Stimulated activated CD8-positive, alpha-beta memory T cell treated with anti-CD3 and anti-CD28 coated beads, Interleukin-2, amount 100 ng/mL, for 1 hour (primary cell): ENCODE data around the gene LHB.

Experiments used
- DNase-seq, 2 donors: peaks; one replicate each; pipeline ENCODE4 v3.0.0-alpha.2; 2020; ENCODE audit warnings: low read depth in 2 of 2

Gene LHB

DNA sequence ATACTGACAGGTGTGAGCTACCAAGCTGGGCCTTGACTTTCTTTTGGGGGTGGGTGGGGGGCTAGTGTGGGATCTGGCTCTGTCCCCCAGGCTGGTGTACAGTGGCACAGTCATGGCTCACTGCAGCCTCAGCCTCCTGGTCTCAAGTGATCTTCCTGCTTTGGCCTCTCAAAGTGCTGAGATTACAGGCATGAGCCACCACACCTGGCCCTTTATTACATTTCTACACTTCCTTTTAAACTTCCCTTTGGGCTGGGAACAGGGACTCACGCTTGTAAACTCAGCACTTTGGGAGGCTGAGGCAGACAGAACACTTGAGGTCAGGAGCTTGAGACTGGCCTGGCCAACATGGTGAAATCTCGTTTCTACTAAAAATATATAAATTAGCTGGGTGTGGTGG, 39.8 kb downstream of the LHB start:
- DNase-seq = no peak

DNA sequence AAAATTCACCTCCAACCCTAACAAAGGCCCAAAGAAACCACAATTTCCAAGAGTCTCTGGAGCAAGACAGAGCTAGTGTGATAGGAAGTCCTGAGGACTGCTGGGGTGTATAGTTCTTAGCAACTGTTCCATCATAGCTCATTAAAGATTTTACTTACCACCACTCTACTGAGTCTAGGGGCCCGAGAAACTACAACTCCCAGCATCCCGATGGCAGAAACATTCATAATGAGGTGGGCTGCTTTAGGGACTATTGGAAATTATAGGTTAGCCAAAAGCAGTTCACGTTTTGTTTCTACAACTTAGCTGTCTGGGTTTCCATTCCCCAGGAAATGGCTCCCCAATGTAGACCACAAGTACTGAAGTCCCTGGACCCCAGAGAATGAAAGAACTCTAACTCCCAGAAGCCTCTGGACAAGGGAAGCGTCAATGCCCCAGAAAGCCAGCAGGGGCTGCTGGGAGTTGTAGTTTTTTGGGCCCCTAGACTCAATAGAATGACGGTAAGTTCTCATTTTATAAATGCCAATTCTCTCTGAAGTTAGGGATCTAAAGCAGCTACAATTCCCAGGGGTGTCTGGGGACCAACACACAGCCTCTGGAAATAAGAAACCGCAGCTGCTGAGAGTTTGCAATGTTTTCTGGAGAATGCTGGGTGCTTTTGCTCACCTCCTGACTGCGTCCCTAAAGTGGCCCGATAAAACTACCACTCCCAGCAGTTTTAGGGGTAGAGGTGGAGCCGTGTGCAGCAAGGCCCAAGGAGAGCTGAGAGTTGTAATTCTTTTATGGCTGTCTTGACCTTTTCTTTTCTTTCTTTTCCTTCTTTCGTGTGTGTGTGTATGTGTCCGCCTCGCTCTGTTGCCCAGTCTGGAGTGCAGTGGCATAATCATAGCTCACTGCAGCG, 40.7 kb downstream of the LHB start:
- no peak for DNase-seq

DNA sequence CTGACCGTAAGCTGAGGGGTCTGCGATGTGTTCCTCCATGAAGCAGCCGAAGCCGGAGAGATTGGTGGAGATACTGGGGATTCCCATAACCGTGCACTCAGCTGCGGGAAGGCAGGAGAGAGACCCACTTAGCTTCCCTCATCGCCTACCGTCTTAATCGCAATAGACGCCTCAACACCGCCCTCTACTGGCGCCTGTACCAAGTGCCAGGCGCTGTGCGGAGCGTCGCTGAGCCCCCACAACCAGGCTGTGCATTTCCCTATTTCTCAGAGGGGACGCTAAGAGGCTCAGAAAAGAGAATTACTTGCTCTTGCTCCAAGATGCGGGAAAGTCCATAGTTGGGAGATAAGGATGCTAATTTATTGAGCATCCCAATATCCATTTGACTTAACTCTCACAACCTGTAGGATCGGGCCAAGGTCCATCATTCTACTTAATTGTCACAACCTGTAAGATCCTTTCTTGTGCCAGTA, 45.9 kb downstream of the LHB start:
- DNase-seq = peak; percentile 70 to 71

GRCh38 chr19:48970139-48970766, 46.6 kb downstream of the LHB start:
- no peak for DNase-seq

DNA sequence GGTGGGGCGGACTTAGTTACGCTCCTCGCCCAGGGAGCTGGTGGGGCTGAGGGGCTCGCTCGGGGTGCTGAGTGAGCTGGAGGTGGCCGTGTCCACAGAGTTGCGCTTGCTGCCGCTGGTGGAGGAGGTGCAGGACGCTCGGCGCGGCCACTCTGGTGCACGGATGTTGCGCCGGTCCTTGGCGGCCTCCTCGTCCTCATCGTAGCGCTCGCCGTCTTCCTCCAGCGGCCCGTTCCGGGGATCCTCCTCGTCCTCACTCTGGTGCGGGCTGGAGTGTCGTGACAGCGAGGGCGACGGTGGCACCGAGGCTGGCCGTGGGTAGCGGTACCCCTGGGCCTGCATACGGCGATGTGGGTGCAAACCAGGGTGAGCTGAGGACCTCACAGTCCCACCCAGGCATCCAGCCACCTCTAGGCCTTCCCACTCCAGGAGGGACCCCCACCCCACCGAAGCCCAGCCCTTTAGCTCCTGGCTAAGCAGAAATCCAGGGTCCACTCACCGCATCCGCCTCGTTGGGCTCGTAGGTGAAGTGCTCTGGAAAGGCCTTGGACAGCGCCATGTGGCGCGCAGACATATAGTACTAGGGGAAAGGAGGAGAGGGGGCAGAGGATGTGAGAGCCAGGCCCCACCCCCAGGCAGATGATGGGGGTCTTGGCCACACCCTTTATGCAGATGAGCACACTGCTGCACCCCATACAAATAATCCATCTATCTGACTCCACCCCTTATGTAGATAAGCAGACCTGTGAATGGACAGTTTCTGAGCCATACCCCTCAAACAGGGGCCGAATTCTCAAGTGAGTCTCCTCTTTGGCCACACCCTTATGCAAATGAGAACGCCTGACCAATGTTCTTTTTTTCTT, 47.4 kb downstream of the LHB start:
- DNase-seq = no peak

DNA sequence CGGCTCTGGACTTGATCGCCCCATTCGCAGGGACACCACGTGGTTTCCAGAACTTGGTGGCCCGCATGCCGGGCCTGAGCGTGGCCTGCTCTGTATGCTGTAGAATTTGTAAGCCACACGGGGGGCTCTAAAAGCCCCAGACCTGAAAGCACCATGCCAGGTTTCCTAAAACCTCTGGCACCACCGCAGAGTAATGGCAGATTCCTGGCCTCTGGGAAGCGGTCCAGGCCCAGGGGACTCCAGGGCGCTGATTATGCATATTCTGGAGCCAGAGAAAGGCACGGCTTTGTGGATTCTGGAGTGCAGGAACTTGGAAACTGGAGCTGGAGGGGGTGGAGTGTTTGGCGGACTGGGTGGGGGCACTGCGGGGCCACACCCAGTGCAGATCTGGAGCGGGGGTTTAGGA, 48.1 kb downstream of the LHB start:
- DNase-seq = no peak

DNA sequence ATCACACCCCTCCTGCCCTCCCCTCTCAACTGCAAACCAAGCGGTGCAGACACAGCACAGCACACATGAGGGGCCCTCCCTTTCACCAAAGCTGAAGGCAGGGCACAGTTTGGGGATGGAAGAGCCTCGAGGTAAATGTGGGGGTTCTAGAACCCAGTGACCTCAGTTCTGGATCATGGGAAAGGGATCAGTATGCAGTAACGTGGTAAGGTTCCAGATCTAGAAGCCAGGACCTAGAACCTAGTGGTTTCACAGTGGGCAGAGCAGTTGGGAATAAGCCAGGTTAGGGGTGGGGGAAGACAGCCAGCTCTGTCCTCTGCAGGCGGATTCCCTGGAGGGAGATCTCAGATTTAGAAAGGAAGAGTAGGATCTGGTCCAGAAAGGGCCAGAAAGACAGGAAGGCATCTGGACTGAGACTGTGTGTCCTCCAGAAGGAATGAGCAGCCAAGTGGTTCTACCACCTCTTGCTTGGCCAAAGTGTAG, 48.7 kb downstream of the LHB start:
- DNase-seq = no peak

DNA sequence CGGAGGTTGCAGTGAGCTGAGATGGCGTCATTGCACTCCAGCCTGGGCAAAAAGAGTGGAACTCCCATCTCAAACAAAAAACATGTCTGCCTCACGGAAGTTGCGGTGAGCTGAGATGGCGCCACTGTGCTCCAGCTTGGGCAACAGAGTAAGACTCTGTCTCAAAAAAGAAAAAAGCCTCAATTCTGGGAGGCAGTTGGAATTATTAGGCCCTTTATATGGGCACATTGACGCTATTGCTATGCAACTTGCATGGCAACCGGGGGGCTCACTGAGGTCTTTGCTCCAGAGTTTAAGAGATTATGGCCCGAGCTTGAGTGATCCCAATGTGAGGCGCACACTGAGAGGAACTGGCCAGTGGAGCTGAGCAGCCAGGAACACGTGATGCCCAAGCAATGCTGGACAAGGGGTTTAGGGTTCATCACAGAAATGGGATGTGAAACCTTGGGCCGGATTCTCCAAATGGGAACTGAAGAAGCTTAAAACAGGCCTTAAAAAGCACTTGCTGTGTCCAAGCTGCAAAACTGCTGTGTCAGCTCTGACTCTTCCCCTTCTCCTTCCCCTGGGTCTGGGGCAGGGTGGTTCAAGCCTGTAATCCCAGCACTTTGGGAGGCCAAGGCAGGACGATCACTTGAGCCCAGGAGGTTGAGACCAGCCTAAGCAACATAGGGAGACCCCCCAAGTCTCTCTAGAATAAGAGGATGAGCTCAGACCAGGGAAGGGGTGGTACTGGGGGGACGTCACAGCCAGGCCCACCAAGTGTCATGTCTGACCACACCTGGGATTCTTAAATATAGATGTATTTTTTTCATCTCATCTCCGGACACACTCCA, 49.3 kb downstream of the LHB start:
- DNase-seq = no peak

GRCh38 chr19:48966541-48967345, 50.1 kb downstream of the LHB start:
- no peak for DNase-seq
